Activated B cell treated with CpG ODN at 0.5 μM for 24 hours (primary cell): Measurements from ENCODE around the gene GRIP2. TPM values are rescaled to one million over a fixed set of nuclear protein-coding genes. Genes with fewer than 3 reads are reported as not detected.

Experiments
- ATAC-seq: fragments of 200-7000 bp; cut with Tn5 transposase; one replicate; pipeline ENCODE4 v1.10.0; 2021; ENCODE audit warnings: low read depth, mild to moderate bottlenecking, moderate library complexity
- CTCF ChIA-PET: fragments of 350-600 bp; sonication (Branson Sonifier 250); formaldehyde crosslinking; loops from one replicate; lab custom pipeline; 2021; ENCODE audit warnings: antibody characterized with exemption; lab: Charles Lee
- POLR2A ChIA-PET: fragments of 350-600 bp; sonication (Branson Sonifier 250); formaldehyde crosslinking; loops from one replicate; lab custom pipeline; 2021; ENCODE audit warnings: antibody characterized with exemption; lab: Charles Lee
- DNase-seq: peaks from one replicate; pipeline ENCODE4 v3.0.0; 2022
- H3K27ac Mint-ChIP-seq: one replicate; pipeline ENCODE4 v1.8.0; 2020; ENCODE audit warnings: mixed read lengths
- H3K27me3 Mint-ChIP-seq: one replicate; pipeline ENCODE4 v1.8.0; 2021; ENCODE audit warnings: mixed read lengths
- H3K36me3 Mint-ChIP-seq: one replicate; pipeline ENCODE4 v1.8.0; 2021; ENCODE audit warnings: low read depth, mixed read lengths
- H3K4me1 Mint-ChIP-seq: one replicate; pipeline ENCODE4 v1.8.0; 2021; ENCODE audit warnings: mixed read lengths
- H3K4me3 Mint-ChIP-seq: one replicate; pipeline ENCODE4 v1.8.0; 2020; ENCODE audit warnings: mild to moderate bottlenecking, mixed read lengths
- H3K9me3 Mint-ChIP-seq: one replicate; pipeline ENCODE4 v1.8.0; 2020; ENCODE audit warnings: mixed read lengths
- CTCF ChIP-seq: fragments of 200-600 bp; IDR thresholded peaks from one replicate; pipeline ENCODE4 v1.8.0; 2022; ENCODE audit warnings: antibody characterized with exemption, mild to moderate bottlenecking
- intact Hi-C: fragments of 100-400 bp; cut with micrococcal nuclease; formaldehyde crosslinking; loops from one replicate; pipeline ENCODE4 v1.15.1; 2024
- total RNA-seq: library from RNA; stranded (reverse); gene quantifications from 2 replicates; pipeline ENCODE4 v1.2.3, GENCODE V29; 2022

Gene GRIP2
- total RNA-seq, 1 donor from 2014 or later, result not detected

GRCh38 chr3:14461748-14462324 is 78.3 kb downstream of the GRIP2 start:
- peaks cover 84% of the 10 kb centered on the region for H3K36me3 Mint-ChIP-seq
- no peak overlapping the region for H3K4me3 Mint-ChIP-seq
- no peaks in the 10 kb centered on the region for H3K9me3 Mint-ChIP-seq
- no peak overlapping the region for H3K27ac Mint-ChIP-seq
- POLR2A ChIA-PET, result interaction anchor here (1.0 to 1.7 kb wide), 3 partner anchors 30 to 60 kb away, joined by 5 to 6 read pairs (median 5); partner anchors contain the start of gene SLC6A6
- no peak for TF ChIP-seq CTCF
- CTCF ChIA-PET, result interaction anchor here (0.7 to 3.3 kb wide), 9 partner anchors 13 to 200 kb away, joined by 3 to 22 read pairs (median 5); partner anchors contain the start of gene SLC6A6
- no peaks in the 10 kb centered on the region for H3K27me3 Mint-ChIP-seq
- peaks cover 7% of the 10 kb centered on the region for H3K4me1 Mint-ChIP-seq
- DNase-seq, result peak; percentile 25
- ATAC-seq, result peak; percentile 70
- intact Hi-C loops, result loop anchor here (1.0 to 2.0 kb wide), 3 partner anchors 29 to 201 kb away; partner anchors contain the start of gene SLC6A6

DNA sequence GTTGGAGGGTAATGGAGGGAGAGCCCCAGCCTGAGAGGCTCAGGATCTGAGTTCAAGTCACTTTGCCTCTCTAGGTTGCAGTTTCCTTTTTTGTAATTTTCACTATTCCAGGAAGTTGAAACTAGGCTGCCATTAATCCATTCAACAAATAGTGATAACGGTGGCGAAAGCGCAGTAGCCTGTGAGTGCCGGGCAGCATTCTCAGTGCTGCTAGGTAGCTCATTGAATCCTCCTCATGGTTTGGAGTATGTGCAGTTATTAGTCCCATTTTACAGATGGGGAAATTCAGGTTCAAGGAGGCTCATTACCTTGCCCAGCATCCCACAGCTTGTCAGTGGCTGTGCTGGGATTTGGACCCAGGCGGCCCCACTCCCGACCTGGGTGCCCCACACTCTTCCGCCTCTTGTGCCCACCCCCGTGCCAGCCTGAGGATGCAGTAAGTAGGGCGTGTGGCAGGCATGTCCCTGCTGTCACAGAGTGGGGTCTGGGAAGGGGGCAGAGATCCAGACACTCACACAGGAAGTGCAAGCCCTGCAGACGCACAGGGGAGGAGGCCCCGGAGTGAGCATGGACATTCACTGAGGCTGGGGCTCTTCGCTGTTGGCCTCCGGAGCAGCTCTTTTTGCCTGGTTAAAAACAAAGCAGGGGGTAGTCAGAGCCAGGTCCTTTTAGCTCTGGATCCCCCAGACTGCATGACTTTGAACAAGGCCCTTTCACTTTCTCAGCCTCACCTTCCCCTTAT is 79.0 kb downstream of the GRIP2 start:
- CTCF ChIA-PET, result interaction anchor here (0.6 to 3.3 kb wide), 9 partner anchors 12 to 199 kb away, joined by 3 to 22 read pairs (median 4); partner anchors contain the start of gene SLC6A6
- DNase-seq (no peak), ATAC-seq (no peak)
- intact Hi-C loops, result loop anchor here (1.0 to 2.0 kb wide), 3 partner anchors 28 to 200 kb away; partner anchors contain the start of gene SLC6A6
- TF ChIP-seq CTCF, result no peak
- Mint-ChIP-seq H3K27me3 (no peaks in the 10 kb centered on the region), H3K36me3 (peaks cover 79% of the 10 kb centered on the region), H3K4me1 (peaks cover 7% of the 10 kb centered on the region), H3K4me3 (no peak overlapping the region), H3K27ac (peak overlapping the region; percentile 50), H3K9me3 (no peaks in the 10 kb centered on the region)
- POLR2A ChIA-PET, result interaction anchor here (1.4 kb wide), 1 partner anchor 59 kb away, joined by 5 read pairs; the partner anchor contains the start of gene SLC6A6

DNA sequence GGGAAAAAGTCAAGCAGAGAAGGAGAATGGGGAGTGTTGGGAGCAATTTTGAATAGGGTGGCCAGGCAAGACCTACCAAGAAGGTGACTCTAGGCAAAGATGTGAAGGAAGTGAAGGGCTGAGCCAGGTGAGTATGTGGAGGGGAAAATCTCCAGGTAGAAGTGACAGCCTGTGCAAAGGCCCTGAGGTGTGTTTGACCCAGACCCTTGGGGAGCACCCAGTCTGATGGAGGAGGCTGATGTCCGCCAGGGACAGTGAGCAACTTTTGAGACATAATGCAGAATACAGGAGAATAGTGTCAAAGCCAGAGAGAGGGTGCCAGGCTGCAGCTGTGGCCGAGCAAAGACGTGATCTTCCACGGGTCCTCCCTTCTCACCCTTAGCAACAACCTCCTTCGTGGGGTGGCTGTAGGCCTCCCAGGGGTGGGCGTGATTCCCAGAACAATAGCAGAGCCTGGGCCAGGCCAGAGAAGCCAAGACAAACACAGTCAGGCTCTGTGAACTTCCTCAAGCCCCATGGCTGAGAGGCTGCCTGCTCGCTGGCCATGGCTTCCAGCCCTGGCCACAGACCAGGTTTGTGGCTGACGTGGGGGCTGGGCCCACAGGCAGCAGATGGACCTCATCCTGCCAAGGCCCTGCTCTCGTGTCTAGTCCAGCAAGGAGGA is 79.7 kb downstream of the GRIP2 start:
- no peaks in the 10 kb centered on the region for H3K9me3 Mint-ChIP-seq
- TF ChIP-seq CTCF, result no peak
- H3K36me3 Mint-ChIP-seq, result peaks cover 82% of the 10 kb centered on the region
- peaks cover 7% of the 10 kb centered on the region for H3K4me1 Mint-ChIP-seq
- intact Hi-C loops, result loop anchor here (1.0 to 2.0 kb wide), 3 partner anchors 28 to 199 kb away; partner anchors contain the start of gene SLC6A6
- no peak overlapping the region for H3K4me3 Mint-ChIP-seq
- peak overlapping the region; percentile 50 for H3K27ac Mint-ChIP-seq
- ATAC-seq, result no peak
- no peak for DNase-seq
- ChIA-PET CTCF (interaction anchor here (1.2 to 3.3 kb wide), 3 partner anchors 11 to 58 kb away, joined by 4 to 22 read pairs (median 11); partner anchors contain the start of gene SLC6A6), POLR2A (no interaction called here)
- no peaks in the 10 kb centered on the region for H3K27me3 Mint-ChIP-seq

GRCh38 chr3:14459787-14460186 is 80.4 kb downstream of the GRIP2 start:
- ChIA-PET POLR2A (no interaction called here), CTCF (interaction anchor here (0.8 to 3.3 kb wide), 2 partner anchors 57 to 201 kb away, joined by 3 to 22 read pairs; partner anchors contain the start of gene SLC6A6)
- Mint-ChIP-seq H3K4me1 (peaks cover 7% of the 10 kb centered on the region), H3K4me3 (no peak overlapping the region), H3K9me3 (no peaks in the 10 kb centered on the region), H3K36me3 (peaks cover 81% of the 10 kb centered on the region), H3K27me3 (no peaks in the 10 kb centered on the region), H3K27ac (no peak overlapping the region)
- TF ChIP-seq CTCF, result no peak
- intact Hi-C loops, result loop anchor here (2.0 kb wide), 1 partner anchor 27 kb away; no protein-coding TSS in a partner anchor
- ATAC-seq (no peak), DNase-seq (no peak)
